Measurements from ENCODE around the gene RAB7A. TPM values are rescaled to one million over a fixed set of nuclear protein-coding genes. Genes with fewer than 3 reads are reported as not detected.
"Not testable (repeated sequence)": the region's sequence is repeated elsewhere in the genome, so short reads cannot be mapped to it uniquely, and the experiment has no call there.

The RAB7A gene
- total RNA-seq, 1 experiment from 2014 or later: 491 TPM

- Mint-ChIP-seq H3K36me3 (ENCODE audit: insufficient read depth, unreplicated experiment) (peaks cover 66% of the 10 kb centered on the region), H3K27ac (ENCODE audit: unreplicated experiment) (no peak overlapping the region), H3K27me3 (ENCODE audit: unreplicated experiment) (no peaks in the 10 kb centered on the region), H3K4me3 (ENCODE audit: low read depth, unreplicated experiment) (no peak overlapping the region), H3K9me3 (ENCODE audit: low read depth, unreplicated experiment) (peaks cover 3% of the 10 kb centered on the region), H3K4me1 (ENCODE audit: low read depth, unreplicated experiment) (peaks cover 16% of the 10 kb centered on the region)
- no peak for DNase-seq
- BruUV-seq (replicated peaks): no TSS peak
- TF ChIP-seq CTCF (IDR thresholded peaks at IDR 0.05; ENCODE audit: unreplicated experiment): no peak
- CTCF ChIA-PET: interaction anchor here (0.6 to 1.2 kb wide), 2 partner anchors 20 to 57 kb away, joined by 3 to 4 read pairs; no protein-coding TSS in a partner anchor
- intact Hi-C loops (cut with micrococcal nuclease; ENCODE audit: unreplicated experiment): no loop called here
Observed at GRCh38 chr3:128746881-128747280, 20.9 kb downstream of the RAB7A start.

GRCh38 chr3:128748557-128748956 is 22.6 kb downstream of the RAB7A start:
- CTCF ChIA-PET: no interaction called here
- H3K9me3 Mint-ChIP-seq (ENCODE audit: low read depth, unreplicated experiment): peaks cover 3% of the 10 kb centered on the region
- no peak overlapping the region for H3K27ac Mint-ChIP-seq (ENCODE audit: unreplicated experiment)
- intact Hi-C loops (cut with micrococcal nuclease; ENCODE audit: unreplicated experiment): no loop called here
- H3K27me3 Mint-ChIP-seq (ENCODE audit: unreplicated experiment): no peaks in the 10 kb centered on the region
- peaks cover 20% of the 10 kb centered on the region for H3K4me1 Mint-ChIP-seq (ENCODE audit: low read depth, unreplicated experiment)
- H3K4me3 Mint-ChIP-seq (ENCODE audit: low read depth, unreplicated experiment): no peak overlapping the region
- peaks cover 51% of the 10 kb centered on the region for H3K36me3 Mint-ChIP-seq (ENCODE audit: insufficient read depth, unreplicated experiment)
- no TSS peak for BruUV-seq (replicated peaks)
- TF ChIP-seq CTCF (IDR thresholded peaks at IDR 0.05; ENCODE audit: unreplicated experiment): no peak
- DNase-seq: no peak

GRCh38 chr3:128749035-128749434 is 23.1 kb downstream of the RAB7A start:
- CTCF ChIA-PET: no interaction called here
- Mint-ChIP-seq H3K36me3 (ENCODE audit: insufficient read depth, unreplicated experiment) (peaks cover 46% of the 10 kb centered on the region), H3K4me1 (ENCODE audit: low read depth, unreplicated experiment) (peaks cover 20% of the 10 kb centered on the region), H3K4me3 (ENCODE audit: low read depth, unreplicated experiment) (no peak overlapping the region), H3K9me3 (ENCODE audit: low read depth, unreplicated experiment) (peaks cover 3% of the 10 kb centered on the region), H3K27ac (ENCODE audit: unreplicated experiment) (no peak overlapping the region), H3K27me3 (ENCODE audit: unreplicated experiment) (no peaks in the 10 kb centered on the region)
- BruUV-seq (replicated peaks): no TSS peak
- no peak for DNase-seq
- no peak for TF ChIP-seq CTCF (IDR thresholded peaks at IDR 0.05; ENCODE audit: unreplicated experiment)
- intact Hi-C loops (cut with micrococcal nuclease; ENCODE audit: unreplicated experiment): no loop called here

GRCh38 chr3:128749561-128749960 is 23.6 kb downstream of the RAB7A start:
- not testable (repeated sequence) for BruUV-seq (replicated peaks); H3K27ac Mint-ChIP-seq (ENCODE audit: unreplicated experiment)

GRCh38 chr3:128753715-128754114 is 27.7 kb downstream of the RAB7A start:
- no peak for TF ChIP-seq CTCF (IDR thresholded peaks at IDR 0.05; ENCODE audit: unreplicated experiment)
- peaks cover 17% of the 10 kb centered on the region for H3K36me3 Mint-ChIP-seq (ENCODE audit: insufficient read depth, unreplicated experiment)
- intact Hi-C loops (cut with micrococcal nuclease; ENCODE audit: unreplicated experiment): no loop called here
- H3K27me3 Mint-ChIP-seq (ENCODE audit: unreplicated experiment): no peaks in the 10 kb centered on the region
- peaks cover 3% of the 10 kb centered on the region for H3K9me3 Mint-ChIP-seq (ENCODE audit: low read depth, unreplicated experiment)
- no peak overlapping the region for H3K27ac Mint-ChIP-seq (ENCODE audit: unreplicated experiment)
- no peak for DNase-seq
- CTCF ChIA-PET: interaction anchor here (0.9 kb wide), 1 partner anchor 35 kb away, joined by 7 read pairs; no protein-coding TSS in a partner anchor
- BruUV-seq (replicated peaks): no TSS peak
- H3K4me3 Mint-ChIP-seq (ENCODE audit: low read depth, unreplicated experiment): no peak overlapping the region
- H3K4me1 Mint-ChIP-seq (ENCODE audit: low read depth, unreplicated experiment): peaks cover 21% of the 10 kb centered on the region

More at GRCh38 chr3:128749561-128749960, 23.6 kb downstream of the RAB7A start:
- DNase-seq; intact Hi-C loops (cut with micrococcal nuclease; ENCODE audit: unreplicated experiment); H3K27me3 Mint-ChIP-seq (ENCODE audit: unreplicated experiment); CTCF ChIA-PET; H3K4me3 Mint-ChIP-seq (ENCODE audit: low read depth, unreplicated experiment); H3K9me3 Mint-ChIP-seq (ENCODE audit: low read depth, unreplicated experiment): not testable (repeated sequence)
- Mint-ChIP-seq H3K36me3 (ENCODE audit: insufficient read depth, unreplicated experiment) (peaks cover 48% of the 10 kb centered on the region), H3K4me1 (ENCODE audit: low read depth, unreplicated experiment) (peaks cover 20% of the 10 kb centered on the region)
